GM06990 (cell line): ENCODE results near the gene COL27A1.

Experiments used
- DNase-seq: peaks from one replicate; pipeline ENCODE4 v3.0.0-alpha.2; 2011; ENCODE audit not compliant: insufficient read length; ENCODE audit errors: extremely low read depth
- H3K27me3 ChIP-seq: replicated peaks from 2 replicates; pipeline ENCODE4 v1.6.0; 2011; ENCODE audit warnings: low read length; ENCODE audit not compliant: control insufficient read depth, insufficient read depth
- H3K36me3 ChIP-seq: 2 replicates; pipeline ENCODE4 v1.5.1; 2011; ENCODE audit warnings: low read length; ENCODE audit not compliant: control insufficient read depth, insufficient read depth
- H3K4me3 ChIP-seq: replicated peaks from 2 replicates; pipeline ENCODE4 v1.5.1; 2011; ENCODE audit warnings: low read depth, mild to moderate bottlenecking, control low read depth, low read length
- CTCF ChIP-seq: IDR thresholded peaks from 2 replicates; pipeline ENCODE4 v1.5.1; 2011; ENCODE audit warnings: low read length, control low read depth, mild to moderate bottlenecking, inconsistent platforms; ENCODE audit not compliant: insufficient read depth, poor library complexity, severe bottlenecking

Gene COL27A1

GRCh38 chr9:114304416-114305188, 149.3 kb downstream of the COL27A1 start:
- no peak for TF ChIP-seq CTCF
- no peak overlapping the region for H3K4me3 ChIP-seq
- no peak for DNase-seq
- H3K36me3 ChIP-seq = no peaks in the 10 kb centered on the region
- no peaks in the 10 kb centered on the region; the same call in none of the 2 replicates for H3K27me3 ChIP-seq

- no peak for DNase-seq
- H3K27me3 ChIP-seq = no peaks in the 10 kb centered on the region; the same call in 1 of the 2 replicates
- no peaks in the 10 kb centered on the region for H3K36me3 ChIP-seq
- no peak overlapping the region for H3K4me3 ChIP-seq
- no peak for TF ChIP-seq CTCF
Observed at GRCh38 chr9:114307899-114308267, 152.5 kb downstream of the COL27A1 start.

- no peak for DNase-seq
- H3K27me3 ChIP-seq = no peaks in the 10 kb centered on the region; the same call in 1 of the 2 replicates
- no peaks in the 10 kb centered on the region for H3K36me3 ChIP-seq
- no peak overlapping the region for H3K4me3 ChIP-seq
- no peak for TF ChIP-seq CTCF
Observed at GRCh38 chr9:114308361-114308950, 153.1 kb downstream of the COL27A1 start.

- no peaks in the 10 kb centered on the region; the same call in 1 of the 2 replicates for H3K27me3 ChIP-seq
- H3K36me3 ChIP-seq = no peaks in the 10 kb centered on the region
- no peak for DNase-seq
Observed at GRCh38 chr9:114309096-114309495, 153.8 kb downstream of the COL27A1 start.

More at GRCh38 chr9:114309096-114309495, 153.8 kb downstream of the COL27A1 start:
- H3K4me3 ChIP-seq = no peak overlapping the region
- no peak for TF ChIP-seq CTCF
